BLaER1 treated with 17β-estradiol and CSF1 and Interleukin-3, amounts not matched to agents 10 nM and 100 nM (cell line): ENCODE measurements around the gene CTDSPL.
"Not testable (repeated sequence)": the region's sequence is repeated elsewhere in the genome, so short reads cannot be mapped to it uniquely, and the experiment has no call there.

ENCODE experiments used
- H3K27ac ChIP-seq, 11 experiments: shearing (Covaris generic); formaldehyde crosslinking; 2 replicates each; pipeline ENCODE4 v1.8.1; 2022
- H3K27me3 ChIP-seq, 11 experiments: shearing (Covaris generic); formaldehyde crosslinking; 2 replicates each; pipeline ENCODE4 v1.8.1; 2022
- H3K36me3 ChIP-seq, 11 experiments: shearing (Covaris generic); formaldehyde crosslinking; 2 replicates each; pipeline ENCODE4 v1.8.1; 2022
- H3K4me1 ChIP-seq, 10 experiments: shearing (Covaris generic); formaldehyde crosslinking; 2 replicates each; pipeline ENCODE4 v1.8.1; 2022
- H3K4me2 ChIP-seq, 11 experiments: shearing (Covaris generic); formaldehyde crosslinking; 2 replicates each; pipeline ENCODE4 v1.8.1; 2022
- H3K4me3 ChIP-seq, 10 experiments: shearing (Covaris generic); formaldehyde crosslinking; 2 replicates each; pipeline ENCODE4 v1.8.1; 2022
- H3K9ac ChIP-seq, 11 experiments: shearing (Covaris generic); formaldehyde crosslinking; 2 replicates each; pipeline ENCODE4 v1.8.1; 2022
- H3K9me3 ChIP-seq, 11 experiments: shearing (Covaris generic); formaldehyde crosslinking; replicated peaks in 1 of 11; 2 replicates each; pipeline ENCODE4 v1.8.1; 2022
- H4K20me1 ChIP-seq, 11 experiments: shearing (Covaris generic); formaldehyde crosslinking; 2 replicates each; pipeline ENCODE4 v1.8.1; 2022
- Cebpa-rat ChIP-seq, 11 experiments: shearing (Covaris generic); IDR thresholded peaks; 2 replicates each; pipeline ENCODE4 v1.8.1; 2022

CTDSPL gene

GRCh38 chr3:37984596-37984995 is 122.9 kb downstream of the CTDSPL start:
- no peak overlapping the region for H3K4me3 ChIP-seq
- no peaks in the 10 kb centered on the region for H4K20me1 ChIP-seq
- H3K9me3 ChIP-seq = no peaks in the 10 kb centered on the region
- H3K4me1 ChIP-seq = peaks cover 35 to 92% (median 80%) of the 10 kb centered on the region in 10 experiments
- peak overlapping the region in 4 of 11 experiments; percentile 7 to 36 (median 28); a peak in 7 of 22 replicates for H3K9ac ChIP-seq
- peak overlapping the region; percentile 52 to 91 (median 77) for H3K4me2 ChIP-seq
- peak overlapping the region in 7 of 11 experiments; percentile 11 to 63 (median 38); a peak in 10 of 22 replicates for H3K27ac ChIP-seq
- TF ChIP-seq Cebpa-rat (IDR thresholded peaks at IDR 0.05) = no peak
- peaks cover 0 to 7% (median 0%) of the 10 kb centered on the region in 11 experiments; a peak in 2 of 22 replicates for H3K36me3 ChIP-seq
- no peaks in the 10 kb centered on the region for H3K27me3 ChIP-seq

GRCh38 chr3:37985637-37986320 is 124.1 kb downstream of the CTDSPL start:
- Histone ChIP-seq H3K9ac (no peak overlapping the region), H3K36me3 (peaks cover 0 to 7% (median 0%) of the 10 kb centered on the region in 11 experiments; a peak in 2 of 22 replicates), H3K27me3 (no peaks in the 10 kb centered on the region), H3K4me1 (peaks cover 23 to 80% (median 71%) of the 10 kb centered on the region in 10 experiments), H3K9me3 (no peaks in the 10 kb centered on the region), H3K4me3 (no peak overlapping the region), H4K20me1 (no peaks in the 10 kb centered on the region), H3K27ac (peak overlapping the region in 2 of 11 experiments; percentile 15 to 62; a peak in 3 of 22 replicates), H3K4me2 (peak overlapping the region in 7 of 11 experiments; percentile 4 to 91 (median 79); a peak in 10 of 22 replicates)
- TF ChIP-seq Cebpa-rat (IDR thresholded peaks at IDR 0.05) = no peak

DNA sequence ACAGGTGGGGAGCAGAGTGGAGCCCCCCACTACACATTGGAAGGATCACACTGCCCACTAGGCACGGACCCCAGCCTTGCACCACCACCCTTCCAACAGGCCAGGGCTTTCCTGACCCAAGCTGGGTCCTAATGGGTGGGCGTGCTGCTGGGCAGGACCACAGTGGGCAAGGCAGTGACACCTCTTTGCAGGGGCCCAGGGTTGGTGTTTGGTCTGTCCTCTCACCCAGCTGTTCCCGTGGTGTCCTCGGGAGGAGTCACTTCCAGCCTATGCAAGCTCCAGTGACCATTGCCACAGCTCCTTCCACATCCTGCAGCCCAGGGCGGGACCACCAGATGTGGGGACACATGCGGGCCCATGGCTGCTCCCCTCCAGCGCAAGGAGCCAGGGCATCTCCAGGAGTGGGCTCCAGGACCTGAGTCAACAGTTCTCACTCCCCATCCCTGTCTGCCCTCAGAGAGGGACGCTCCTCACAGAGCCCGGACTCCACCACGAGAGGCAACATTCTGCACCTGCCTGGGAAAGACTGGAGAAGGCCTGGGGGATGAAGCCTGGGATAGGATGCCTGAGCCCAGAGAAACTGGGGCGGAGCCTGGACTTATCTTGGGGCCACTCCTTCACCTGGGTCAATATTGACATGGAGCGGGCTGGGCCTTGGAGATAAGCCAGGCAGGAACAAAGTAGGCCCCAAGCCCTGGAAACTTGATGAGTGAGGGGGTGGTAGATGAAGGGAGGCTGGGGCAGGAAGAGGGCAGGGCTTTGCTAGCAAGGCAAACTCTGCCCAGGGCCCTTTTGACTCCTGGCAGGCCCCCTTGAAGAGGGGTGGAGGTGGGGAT is 125.0 kb downstream of the CTDSPL start:
- H3K4me2 ChIP-seq = peak overlapping the region in 7 of 11 experiments; percentile 1 to 31 (median 21); a peak in 8 of 22 replicates
- H3K27ac ChIP-seq = peak overlapping the region in 2 of 11 experiments; percentile 11 to 15; a peak in 2 of 22 replicates
- no peak overlapping the region for H3K9ac ChIP-seq
- H3K27me3 ChIP-seq = no peaks in the 10 kb centered on the region
- no peak overlapping the region for H3K4me3 ChIP-seq
- H3K9me3 ChIP-seq = no peaks in the 10 kb centered on the region
- peaks cover 22 to 72% (median 64%) of the 10 kb centered on the region in 10 experiments for H3K4me1 ChIP-seq
- no peak for TF ChIP-seq Cebpa-rat (IDR thresholded peaks at IDR 0.05)
- H3K36me3 ChIP-seq = peaks cover 0 to 5% (median 0%) of the 10 kb centered on the region in 11 experiments; a peak in 1 of 22 replicates
- no peaks in the 10 kb centered on the region for H4K20me1 ChIP-seq

DNA sequence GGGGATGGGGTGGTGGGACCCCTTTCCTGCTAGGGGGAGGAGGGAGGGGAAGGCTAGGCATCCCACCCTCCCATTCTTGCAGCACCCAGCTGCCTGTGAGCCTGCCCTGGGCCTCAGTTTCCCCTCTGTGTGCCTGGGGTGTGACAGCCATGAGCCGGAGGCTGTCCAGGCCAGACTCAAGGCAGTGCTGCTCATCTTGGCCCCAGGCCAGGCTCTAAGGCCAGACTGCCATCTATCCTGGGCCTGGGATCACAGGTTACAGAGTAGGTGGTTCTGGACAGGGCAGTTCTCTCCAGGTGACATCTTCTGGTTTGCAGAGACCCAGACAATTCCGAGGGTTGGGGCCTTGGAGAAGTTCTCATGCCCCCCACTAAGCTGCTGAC is 125.6 kb downstream of the CTDSPL start:
- no peaks in the 10 kb centered on the region for H3K36me3 ChIP-seq
- H3K4me1 ChIP-seq = peaks cover 22 to 66% (median 58%) of the 10 kb centered on the region in 10 experiments
- no peaks in the 10 kb centered on the region for H3K27me3 ChIP-seq
- peak overlapping the region in 4 of 11 experiments; percentile 14 to 51 (median 44); a peak in 5 of 22 replicates for H3K4me2 ChIP-seq
- no peak for TF ChIP-seq Cebpa-rat (IDR thresholded peaks at IDR 0.05)
- H3K27ac ChIP-seq = peak overlapping the region in 2 of 11 experiments; percentile 9 to 16; a peak in 1 of 22 replicates
- H3K4me3 ChIP-seq = no peak overlapping the region
- no peaks in the 10 kb centered on the region for H4K20me1 ChIP-seq
- H3K9me3 ChIP-seq = no peaks in the 10 kb centered on the region
- no peak overlapping the region for H3K9ac ChIP-seq

- H3K4me2 ChIP-seq = peak overlapping the region; percentile 1 to 51 (median 23); a peak in 17 of 22 replicates
- H3K4me3 ChIP-seq = no peak overlapping the region
- peak overlapping the region in 4 of 11 experiments; percentile 2 to 16 (median 10); a peak in 3 of 22 replicates for H3K27ac ChIP-seq
Observed at GRCh38 chr3:37987751-37988179, 126.1 kb downstream of the CTDSPL start.

DNA sequence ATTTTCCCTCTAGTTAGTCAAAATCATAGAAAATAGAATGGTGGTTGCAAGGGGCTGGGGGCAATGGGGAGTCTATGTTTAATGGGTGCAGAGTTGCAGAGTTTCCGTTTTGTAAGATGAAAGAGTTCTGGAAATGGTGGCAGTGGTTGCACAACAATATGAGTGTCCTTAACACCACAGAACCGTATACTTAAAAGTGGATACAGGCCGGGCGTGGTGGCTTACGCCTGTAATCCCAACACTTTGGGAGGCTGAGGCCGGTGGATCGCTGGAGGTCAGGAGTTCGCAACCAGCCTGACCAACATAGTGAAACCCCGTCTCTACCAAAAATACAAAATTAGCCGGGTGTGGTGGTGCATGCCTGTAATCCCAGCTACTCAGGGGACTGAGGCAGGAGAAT is 126.7 kb downstream of the CTDSPL start:
- peak overlapping the region in 1 of 11 experiments; percentile 2; a peak in 2 of 22 replicates for H3K27ac ChIP-seq
- not testable (repeated sequence) for H3K9ac ChIP-seq, H3K36me3 ChIP-seq, H3K4me3 ChIP-seq, H4K20me1 ChIP-seq, H3K9me3 ChIP-seq, H3K27me3 ChIP-seq
- peak overlapping the region in 10 of 11 experiments; percentile 5 to 51 (median 24); a peak in 17 of 22 replicates for H3K4me2 ChIP-seq
- peaks cover 27 to 60% (median 54%) of the 10 kb centered on the region in 10 experiments for H3K4me1 ChIP-seq
- TF ChIP-seq Cebpa-rat (IDR thresholded peaks at IDR 0.05) = peak in 5 of 11 experiments; percentile 9 to 55 (median 18); a peak in 2 of 22 replicates

More at GRCh38 chr3:37987751-37988179, 126.1 kb downstream of the CTDSPL start:
- TF ChIP-seq Cebpa-rat (IDR thresholded peaks at IDR 0.05) = no peak
- peaks cover 22 to 61% (median 54%) of the 10 kb centered on the region in 10 experiments for H3K4me1 ChIP-seq
- no peaks in the 10 kb centered on the region for H3K27me3 ChIP-seq
- H3K9ac ChIP-seq = no peak overlapping the region
- H3K36me3 ChIP-seq = no peaks in the 10 kb centered on the region
- H3K9me3 ChIP-seq = no peaks in the 10 kb centered on the region
- H4K20me1 ChIP-seq = no peaks in the 10 kb centered on the region

GRCh38 chr3:37988931-37989525 is 127.3 kb downstream of the CTDSPL start:
- Histone ChIP-seq H3K9ac (no peak overlapping the region), H3K4me3 (no peak overlapping the region), H3K27me3 (no peaks in the 10 kb centered on the region), H3K4me1 (peaks cover 26 to 58% (median 54%) of the 10 kb centered on the region in 10 experiments), H3K4me2 (peak overlapping the region in 2 of 11 experiments; percentile 14 to 51; a peak in 1 of 22 replicates), H3K9me3 (no peaks in the 10 kb centered on the region), H4K20me1 (no peaks in the 10 kb centered on the region), H3K36me3 (no peaks in the 10 kb centered on the region), H3K27ac (no peak overlapping the region; a peak in 2 of 22 replicates)
- no peak for TF ChIP-seq Cebpa-rat (IDR thresholded peaks at IDR 0.05)

DNA sequence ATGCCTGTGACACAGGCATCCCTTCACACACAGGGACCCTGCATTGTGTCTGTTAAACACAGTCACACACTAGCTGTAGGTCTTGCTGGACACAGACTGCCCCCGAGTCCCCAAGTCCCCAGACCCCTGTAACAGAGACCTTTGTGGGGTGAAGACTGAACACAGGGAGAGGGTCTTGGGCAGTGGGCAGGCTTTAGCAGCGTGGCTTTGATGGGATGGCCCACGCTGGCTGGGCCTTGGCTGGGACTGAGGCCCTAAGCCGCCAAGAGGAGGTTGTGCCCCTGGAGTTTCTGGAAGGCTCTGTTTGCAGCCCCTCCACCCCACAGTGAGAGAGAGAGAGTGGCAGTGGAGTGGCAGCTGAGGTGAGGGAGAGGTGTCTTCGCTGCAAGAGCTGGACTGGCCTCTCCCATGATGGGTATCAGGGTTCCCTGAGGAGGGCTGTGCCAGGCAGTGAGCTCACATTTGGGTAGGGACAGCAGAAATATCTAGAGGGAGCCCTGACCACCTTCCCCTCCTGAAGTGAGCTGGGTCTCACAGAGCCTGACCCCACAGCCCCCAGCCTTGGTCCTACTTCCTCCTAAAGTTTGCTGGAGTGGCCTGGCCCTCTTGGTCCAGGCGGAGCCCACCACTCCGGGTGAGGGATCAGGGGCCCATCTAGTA is 128.3 kb downstream of the CTDSPL start:
- H3K4me1 ChIP-seq = peaks cover 29 to 53% (median 48%) of the 10 kb centered on the region in 10 experiments
- no peak for TF ChIP-seq Cebpa-rat (IDR thresholded peaks at IDR 0.05)
- H3K4me3 ChIP-seq = no peak overlapping the region

More for the DNA sequence above, 128.3 kb downstream of the CTDSPL start:
- no peak overlapping the region for H3K9ac ChIP-seq
- no peaks in the 10 kb centered on the region for H4K20me1 ChIP-seq
- no peaks in the 10 kb centered on the region for H3K27me3 ChIP-seq
- H3K4me2 ChIP-seq = no peak overlapping the region
- no peak overlapping the region for H3K27ac ChIP-seq
- no peaks in the 10 kb centered on the region for H3K9me3 ChIP-seq
- no peaks in the 10 kb centered on the region for H3K36me3 ChIP-seq
